CD4-positive, alpha-beta T cell treated with Interferon alpha-2 for 1 hour (primary cell): ENCODE measurements around the gene EXD2.
"Not testable (repeated sequence)": the region's sequence is repeated elsewhere in the genome, so short reads cannot be mapped to it uniquely, and the experiment has no call there.

Experiments
- DNase-seq, 2 donors: peaks; one replicate each; pipeline ENCODE4 v3.0.0-alpha.2; 2020 to 2022

The EXD2 gene

DNA sequence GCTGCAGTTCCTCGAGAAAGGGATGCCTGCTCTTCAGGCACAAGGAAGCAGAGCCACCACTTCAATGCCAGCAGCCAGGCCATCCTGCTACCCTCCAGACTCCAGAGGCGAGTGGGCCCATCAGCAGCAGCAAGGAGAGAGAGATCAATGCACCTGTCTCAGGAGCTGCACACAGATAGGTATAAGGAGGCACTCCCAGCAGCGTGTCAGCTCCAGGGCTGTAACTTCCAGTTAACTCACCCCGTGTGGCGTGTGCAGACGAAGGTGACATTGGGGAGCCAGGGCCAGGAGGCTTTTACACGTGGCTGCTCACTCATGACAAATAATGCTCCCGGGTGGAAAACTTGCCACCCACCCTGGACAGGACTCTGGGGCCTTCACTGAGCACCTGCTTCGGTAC is 92.9 kb downstream of the EXD2 start:
- no peak for DNase-seq

DNA sequence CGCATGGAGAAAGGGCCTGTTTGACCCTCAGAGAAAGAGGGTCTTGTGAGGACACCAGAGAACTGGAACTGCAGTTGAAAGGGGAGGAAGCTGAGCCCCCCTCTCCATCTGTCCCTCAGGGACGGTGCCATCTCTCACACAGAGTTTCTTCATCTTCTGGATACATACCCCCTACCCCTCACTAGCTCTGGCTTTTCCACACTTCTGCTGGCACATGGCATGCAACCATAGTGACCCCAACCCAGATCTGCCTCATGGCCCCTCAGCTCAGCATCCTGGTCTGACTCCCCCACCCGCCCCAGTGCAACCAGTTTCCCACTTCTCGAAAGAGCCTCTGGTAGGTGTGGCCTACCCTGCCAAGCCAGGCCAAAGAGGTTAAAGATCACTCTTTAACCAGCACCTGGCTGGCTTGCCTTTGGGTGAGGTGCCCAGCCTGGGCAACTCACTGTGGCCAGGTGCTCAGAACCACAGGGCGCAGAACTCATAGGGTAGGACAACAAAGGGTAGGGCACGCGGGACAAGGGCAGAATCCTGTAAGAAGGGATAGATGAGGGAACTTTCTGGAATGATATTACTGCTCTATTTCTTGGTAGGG is 94.5 kb downstream of the EXD2 start:
- DNase-seq = no peak

DNA sequence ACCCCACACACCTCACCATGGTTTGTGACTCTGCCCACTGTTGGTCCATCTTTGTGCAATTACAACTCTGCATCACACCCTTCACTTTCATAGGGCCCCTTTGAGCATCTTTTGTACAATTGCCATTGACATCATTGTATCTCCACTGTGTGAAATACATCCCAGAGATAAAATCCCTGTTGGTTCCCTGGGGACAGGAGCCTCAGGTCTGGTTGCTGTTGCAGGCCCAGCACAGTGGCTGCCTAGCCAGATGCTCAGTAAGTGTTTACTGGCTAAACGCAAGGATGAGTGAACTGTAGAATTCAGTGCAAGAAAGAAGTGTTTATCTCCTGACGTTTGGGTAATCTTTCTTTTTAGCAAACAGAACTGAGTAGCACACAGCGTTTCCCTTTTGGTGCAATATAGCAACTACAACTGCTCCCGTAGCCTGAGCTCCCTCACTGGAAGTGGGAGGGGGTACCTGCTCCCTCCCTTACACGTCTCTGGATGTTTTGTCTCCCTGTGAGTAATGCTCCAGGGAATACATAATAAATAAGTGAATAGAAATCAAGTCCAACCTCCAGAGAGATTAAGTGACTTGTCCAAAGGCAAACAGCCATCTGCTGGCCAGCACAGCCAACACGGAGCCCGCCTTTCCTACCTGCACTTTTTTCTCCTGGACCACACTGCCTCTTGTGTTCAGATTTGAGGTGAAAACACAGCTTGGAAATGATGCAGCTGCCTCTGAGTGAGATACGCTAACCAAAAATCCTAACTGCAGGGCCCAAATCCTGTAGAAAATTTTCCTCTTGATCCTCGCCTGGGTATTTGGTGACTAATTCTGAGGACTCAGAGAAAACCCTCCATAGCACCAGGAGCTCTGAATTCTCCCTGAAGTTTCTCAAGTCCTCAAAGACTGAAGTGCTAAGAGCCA is 96.1 kb downstream of the EXD2 start:
- DNase-seq = no peak

DNA sequence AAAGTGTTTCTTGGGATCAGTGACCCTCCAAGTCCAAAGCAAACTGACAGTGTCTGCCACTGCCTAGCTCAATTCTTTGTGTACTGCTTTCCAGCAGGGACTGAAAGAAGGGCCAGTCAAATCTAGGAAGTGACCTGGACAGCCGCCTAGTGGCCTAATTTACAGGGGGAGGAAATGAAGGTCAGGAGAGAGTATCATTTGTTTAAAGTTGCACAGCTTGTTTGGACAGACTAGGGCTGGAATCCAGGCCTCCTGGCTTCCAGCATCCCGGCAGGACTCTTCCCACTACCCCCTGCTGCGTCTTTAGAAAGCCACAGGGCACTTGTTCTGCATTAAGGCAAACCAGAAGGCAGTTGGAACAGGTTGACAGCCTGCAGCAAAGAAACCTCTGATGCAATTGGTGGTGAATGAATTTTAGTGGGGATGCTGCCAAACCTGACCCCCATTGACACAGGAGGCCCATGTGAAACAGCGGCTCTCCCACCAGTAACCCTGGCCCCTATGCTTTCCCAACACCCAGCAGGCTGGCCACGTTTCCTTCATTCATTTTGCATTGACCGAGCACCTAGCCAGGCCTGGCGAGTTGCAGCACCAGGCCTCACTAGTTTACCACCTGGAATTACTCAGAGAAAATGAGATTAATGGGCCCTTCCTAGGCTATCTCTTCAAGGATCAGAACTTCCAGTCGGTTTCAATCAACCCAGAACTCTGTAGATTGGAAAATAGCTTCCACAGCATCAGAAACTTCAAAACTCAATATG is 96.9 kb downstream of the EXD2 start:
- no peak for DNase-seq

DNA sequence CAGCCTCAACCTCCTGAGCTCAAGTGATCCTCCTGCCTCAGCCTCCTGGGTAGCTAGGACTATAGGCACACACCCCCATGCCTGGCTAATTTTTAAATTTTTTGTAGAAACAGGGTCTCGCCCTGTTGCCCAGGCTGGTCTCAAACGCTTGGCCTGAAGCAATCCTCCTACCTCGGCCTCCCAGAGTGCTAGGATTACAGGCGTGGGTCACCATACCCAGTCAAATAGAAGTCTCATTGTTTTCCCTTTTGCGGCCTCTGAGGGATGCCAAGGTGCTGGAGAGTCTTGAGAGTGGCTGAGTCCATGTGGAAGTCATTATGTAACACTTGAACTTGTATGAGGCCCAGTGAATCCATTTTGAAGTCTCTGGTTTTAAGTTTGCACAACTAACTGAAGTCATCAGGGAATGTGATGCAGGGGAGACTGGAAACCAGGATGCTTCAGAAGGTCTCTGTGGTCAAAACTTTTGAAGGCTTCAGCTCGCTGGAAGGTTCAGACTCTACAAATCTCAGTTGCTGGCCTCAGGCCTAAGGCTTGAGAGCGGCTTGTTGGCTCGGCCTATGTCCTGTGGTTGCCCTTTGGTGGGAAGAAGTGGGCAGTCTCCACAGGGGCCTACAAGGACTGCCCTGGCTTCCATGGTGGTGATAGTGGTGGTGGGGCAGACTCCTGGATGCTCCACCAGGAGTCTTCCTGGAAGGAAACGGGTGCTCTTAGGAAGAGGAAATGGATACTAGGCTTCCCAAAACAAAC is 97.8 kb downstream of the EXD2 start:
- no peak for DNase-seq

DNA sequence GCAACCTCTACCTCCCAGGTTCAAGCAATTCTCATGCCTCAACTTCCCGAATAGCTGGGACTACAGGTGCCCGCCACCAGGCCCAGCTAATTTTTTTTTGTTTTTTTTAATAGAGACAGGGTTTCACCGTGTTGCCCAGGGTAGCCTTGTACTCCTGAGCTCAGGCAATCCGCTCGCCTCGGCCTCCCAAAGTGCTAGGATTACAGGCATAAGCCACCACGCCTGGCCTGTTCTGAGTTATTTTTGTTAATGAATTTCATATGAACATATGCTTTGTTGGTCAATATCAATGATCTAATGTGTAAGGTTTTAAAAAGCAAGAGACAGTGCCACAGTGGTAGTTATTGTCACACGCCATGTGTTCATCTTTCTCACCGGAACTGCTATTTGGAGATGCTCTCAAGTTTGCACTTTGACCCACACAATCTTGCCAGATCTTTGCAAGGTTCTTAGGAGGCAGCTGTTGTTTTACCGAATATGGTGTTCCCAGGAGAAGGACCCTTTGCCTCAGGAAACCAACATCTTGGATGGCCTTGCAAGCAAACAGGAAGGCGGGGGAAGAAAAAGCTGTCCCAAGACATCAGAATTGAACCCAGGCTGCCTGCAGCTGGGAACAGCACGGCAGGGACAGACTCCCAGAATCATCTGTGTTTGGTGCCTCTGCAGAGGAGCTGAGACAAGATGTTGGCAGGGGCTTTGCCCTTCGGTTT is 98.7 kb downstream of the EXD2 start:
- no peak for DNase-seq

DNA sequence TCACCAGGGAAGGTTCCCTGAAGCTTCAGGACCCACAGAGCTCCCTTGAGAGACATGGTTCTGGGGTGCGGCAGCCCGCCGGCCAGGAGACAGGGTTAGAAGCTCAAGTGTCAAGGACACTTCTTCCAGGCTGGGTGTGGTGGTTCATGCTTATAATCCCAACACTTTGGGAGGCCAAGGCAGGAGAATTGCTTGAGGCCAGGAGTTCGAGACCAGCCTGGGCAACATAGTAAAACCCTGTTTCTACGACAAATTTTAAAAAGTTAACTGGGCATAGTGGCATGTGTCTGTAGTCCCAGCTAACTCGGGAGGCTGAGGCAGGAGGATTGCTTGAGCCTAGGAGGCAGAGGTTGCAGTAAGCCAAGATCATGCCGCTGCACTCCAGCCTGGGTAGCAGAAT is 99.6 kb downstream of the EXD2 start:
- DNase-seq = not testable (repeated sequence)

DNA sequence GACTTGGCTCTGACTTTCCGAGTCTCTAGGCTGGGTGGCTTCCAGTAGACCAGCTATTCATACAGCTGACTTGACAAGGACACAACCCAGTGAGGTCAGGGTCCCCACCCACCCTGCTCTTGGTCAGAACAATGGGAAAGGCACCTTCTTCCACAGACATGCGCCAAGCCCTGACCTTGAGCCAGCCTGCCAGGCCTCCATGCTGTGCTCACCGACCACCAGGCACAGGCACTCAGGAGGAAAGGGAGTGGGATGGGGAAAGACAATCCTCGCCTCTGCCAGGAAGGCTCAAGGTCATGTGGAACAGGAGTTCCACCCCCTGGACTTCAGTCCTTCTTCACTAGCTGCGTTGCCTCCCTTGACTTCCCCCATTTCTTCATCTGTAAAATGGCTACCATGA is 100.1 kb downstream of the EXD2 start:
- no peak for DNase-seq

DNA sequence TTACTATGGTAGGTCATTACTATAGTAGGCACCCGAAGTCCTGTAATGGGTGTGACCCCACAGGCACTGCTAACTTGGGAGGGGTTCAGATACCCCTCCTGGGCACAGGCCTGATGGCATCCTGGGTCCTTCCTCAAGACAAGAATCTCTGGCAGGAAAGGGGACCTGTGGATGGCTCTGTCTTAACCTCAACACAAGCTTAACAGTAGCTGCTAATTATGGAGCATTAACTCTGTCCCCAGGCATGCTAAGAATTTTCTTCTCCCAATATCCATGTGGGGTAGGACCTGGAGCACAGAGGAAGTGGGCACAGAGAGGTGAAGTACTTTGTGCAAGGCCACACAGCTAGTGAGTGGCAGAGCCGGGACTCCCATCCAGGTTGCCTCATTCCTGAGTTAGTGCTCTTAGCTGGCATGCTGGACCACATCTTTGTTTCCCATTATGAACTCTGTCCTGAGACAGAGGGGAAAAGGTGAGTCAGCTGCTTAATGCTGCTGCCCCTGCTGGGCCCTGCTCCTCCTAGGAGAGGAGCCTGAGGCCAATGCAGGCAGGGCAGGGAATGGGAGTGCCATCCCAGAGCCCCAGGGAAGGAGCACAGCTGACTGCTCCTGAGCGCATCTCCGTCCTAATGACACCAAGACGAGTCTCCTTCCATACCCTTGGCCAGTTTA is 100.7 kb downstream of the EXD2 start:
- DNase-seq = no peak
